HG02610 (cell line): ENCODE results near the gene RAB20.
"Not testable (repeated sequence)": the region's sequence is repeated elsewhere in the genome, so short reads cannot be mapped to it uniquely, and the experiment has no call there.

Source experiments
- ATAC-seq: cut with Tn5 transposase; IDR thresholded peaks from one replicate; pipeline ENCODE4 v1.9.1; 2021; ENCODE audit warnings: mild to moderate bottlenecking, moderate library complexity; ENCODE audit not compliant: unreplicated experiment

RAB20 gene

DNA sequence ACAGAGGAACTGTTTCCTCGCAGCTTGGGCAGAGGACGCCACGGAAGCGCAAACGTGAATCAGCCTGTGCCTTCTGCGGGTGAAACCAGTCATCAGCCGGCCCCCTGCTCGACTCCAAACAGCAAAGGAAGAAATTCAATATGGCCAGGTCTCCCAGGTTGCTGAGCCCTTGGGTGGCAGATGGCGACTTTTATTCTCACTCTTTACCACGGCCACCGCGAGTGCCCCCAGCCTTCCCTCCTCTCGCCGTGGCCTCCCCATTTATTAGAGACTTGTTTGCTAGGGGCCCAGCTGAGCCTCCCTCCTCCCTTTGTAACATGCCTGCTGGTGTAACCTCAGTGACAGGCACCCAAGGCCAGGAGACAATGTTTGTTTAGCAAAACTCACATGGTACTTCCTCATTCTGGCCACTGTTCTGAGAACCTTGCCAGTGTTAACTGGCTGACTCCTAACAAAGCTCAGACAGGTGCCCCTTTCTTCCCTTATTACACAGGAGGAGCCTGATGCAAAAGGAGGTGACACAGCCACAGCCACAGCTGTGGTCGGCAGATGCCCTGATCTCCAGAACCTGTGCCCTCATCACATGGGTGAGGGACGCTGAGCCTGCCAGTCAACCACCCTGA lies 5.8 kb downstream of the RAB20 start:
- no peak for ATAC-seq

GRCh38 chr13:110554946-110555345 lies 6.6 kb downstream of the RAB20 start:
- no peak for ATAC-seq

DNA sequence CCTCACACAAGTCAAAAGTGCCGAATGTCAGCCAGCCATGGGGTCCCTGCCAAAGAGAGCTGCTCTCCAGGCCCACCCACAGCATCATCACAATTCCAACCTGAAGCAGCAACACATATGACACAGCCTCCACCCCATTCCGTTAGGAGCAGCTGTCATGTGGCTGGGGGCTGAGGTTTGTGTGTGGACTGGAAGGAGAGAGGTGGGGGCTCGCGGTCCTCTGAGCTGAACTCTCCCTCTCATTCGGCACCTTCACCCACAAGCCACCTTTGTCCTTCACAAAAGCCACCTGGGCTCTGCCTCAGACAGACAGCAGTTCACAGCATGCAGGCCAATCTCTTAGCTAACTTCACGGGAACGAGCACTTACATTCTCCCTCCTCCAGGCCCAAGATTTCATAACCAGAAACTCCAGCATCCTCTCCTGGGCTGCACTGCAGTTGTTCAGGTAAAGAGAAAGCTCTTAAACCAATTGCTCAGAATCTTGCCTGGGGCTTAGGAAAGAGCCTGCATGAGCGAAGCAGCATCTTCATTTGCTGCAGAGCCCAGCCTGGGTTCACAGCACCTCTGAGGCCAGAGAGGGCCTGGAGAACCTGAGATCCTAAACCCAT lies 7.2 kb downstream of the RAB20 start:
- no peak for ATAC-seq

DNA sequence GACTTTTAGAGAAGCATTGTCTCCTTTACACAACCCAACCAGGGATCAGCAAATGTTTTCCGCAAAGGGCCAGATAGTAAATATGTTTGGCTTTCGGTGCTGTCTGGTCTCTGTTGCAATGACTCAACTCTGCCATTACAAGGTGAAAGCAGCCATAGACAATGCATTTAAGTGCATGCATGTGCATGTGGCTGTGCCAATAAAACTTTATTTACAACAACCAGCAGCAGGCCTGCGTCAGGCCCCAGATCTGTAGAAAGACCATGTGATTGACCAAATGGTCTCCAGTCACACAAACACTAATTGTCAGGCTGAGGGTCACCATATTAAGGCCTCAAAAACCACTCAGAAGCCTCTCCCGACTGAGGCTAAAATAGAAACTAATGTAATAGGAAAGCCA lies 8.1 kb downstream of the RAB20 start:
- no peak for ATAC-seq

- ATAC-seq: no peak
Observed at GRCh38 chr13:110552767-110553166, 8.8 kb downstream of the RAB20 start.

GRCh38 chr13:110551284-110551683 lies 10.2 kb downstream of the RAB20 start:
- no peak for ATAC-seq

- no peak for ATAC-seq
Observed at GRCh38 chr13:110549795-110550160, 11.7 kb downstream of the RAB20 start.

GRCh38 chr13:110548891-110549794 lies 12.4 kb downstream of the RAB20 start:
- ATAC-seq: no peak

GRCh38 chr13:110546926-110547325 lies 14.6 kb downstream of the RAB20 start:
- no peak for ATAC-seq

DNA sequence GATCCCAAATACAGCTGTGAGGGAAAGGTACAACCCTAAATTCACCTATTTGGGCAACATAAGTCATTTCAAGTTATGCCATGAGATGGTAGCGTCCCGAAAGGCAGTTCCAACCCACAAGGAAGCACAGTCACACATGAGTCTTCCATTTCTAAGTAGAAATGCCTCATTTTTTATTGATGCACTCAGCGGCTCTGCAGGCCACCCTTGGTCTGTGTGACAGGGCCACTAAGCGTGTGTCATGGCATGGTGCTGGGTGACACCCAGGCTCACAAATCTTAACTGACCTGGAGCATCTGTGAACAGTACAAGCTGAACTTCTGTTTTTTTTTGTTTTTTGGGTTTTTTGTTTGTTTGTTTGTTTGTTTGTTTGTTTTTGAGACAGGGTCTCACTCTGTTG lies 15.1 kb downstream of the RAB20 start:
- no peak for ATAC-seq

- ATAC-seq: no peak
Observed at GRCh38 chr13:110542169-110542796, 19.2 kb downstream of the RAB20 start.

DNA sequence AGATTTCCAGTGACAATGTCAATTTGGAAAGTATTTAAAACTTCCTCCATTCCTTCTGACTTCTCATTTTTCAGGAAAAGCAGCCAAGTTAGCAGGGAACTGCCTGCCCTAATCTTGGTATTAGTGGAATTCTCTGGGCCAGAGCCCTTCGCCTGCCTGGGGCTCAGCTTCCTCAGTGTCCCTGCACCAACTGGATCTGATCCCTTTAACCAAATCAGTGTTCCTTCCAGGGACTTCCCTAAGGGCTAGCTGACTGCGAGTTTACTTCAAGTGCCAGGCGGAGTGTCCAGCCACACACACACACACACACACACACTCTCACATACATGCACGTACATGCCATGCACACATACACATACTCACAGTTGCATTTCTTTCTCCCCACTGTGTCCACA lies 20.0 kb downstream of the RAB20 start:
- no peak for ATAC-seq

- ATAC-seq: no peak
Observed at GRCh38 chr13:110540871-110541525, 20.5 kb downstream of the RAB20 start.

DNA sequence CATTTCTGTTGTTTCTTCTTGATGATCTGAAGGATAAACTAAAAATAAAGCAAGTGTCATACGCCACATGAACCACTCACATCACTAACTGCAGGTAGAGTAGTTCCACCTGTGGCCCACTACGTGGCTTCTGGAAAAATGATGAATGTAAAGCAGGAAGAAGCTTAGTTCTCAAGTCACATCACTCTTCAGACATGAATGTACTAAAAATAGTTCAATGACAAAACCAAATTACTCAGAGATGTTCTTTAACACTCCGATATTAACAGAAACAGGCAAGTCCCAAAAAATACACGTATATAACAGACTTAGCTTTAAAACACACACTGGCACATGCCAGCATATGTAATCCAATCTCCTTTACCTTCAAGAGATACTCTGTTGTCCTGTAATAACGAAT lies 21.6 kb downstream of the RAB20 start:
- ATAC-seq: no peak

DNA sequence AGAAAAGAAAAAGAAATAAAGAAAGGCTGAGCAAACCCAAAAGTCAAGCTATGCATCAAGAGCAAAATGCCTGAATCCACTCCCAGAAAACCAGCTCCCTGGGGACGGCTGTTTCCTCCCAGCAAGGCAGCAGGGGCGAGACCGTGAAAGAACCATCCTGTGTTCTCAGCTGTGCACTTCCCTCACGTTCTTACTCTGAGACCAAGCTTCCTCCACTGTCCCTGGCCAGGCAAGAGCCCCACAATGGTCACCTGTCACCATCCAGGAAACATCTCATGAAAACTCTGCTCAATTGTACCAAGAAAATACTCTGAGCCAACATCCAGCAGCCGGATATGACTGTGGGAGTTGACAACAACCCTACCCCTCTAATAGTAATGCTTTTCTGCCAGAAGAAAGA lies 22.9 kb downstream of the RAB20 start:
- ATAC-seq: peak; percentile 49

DNA sequence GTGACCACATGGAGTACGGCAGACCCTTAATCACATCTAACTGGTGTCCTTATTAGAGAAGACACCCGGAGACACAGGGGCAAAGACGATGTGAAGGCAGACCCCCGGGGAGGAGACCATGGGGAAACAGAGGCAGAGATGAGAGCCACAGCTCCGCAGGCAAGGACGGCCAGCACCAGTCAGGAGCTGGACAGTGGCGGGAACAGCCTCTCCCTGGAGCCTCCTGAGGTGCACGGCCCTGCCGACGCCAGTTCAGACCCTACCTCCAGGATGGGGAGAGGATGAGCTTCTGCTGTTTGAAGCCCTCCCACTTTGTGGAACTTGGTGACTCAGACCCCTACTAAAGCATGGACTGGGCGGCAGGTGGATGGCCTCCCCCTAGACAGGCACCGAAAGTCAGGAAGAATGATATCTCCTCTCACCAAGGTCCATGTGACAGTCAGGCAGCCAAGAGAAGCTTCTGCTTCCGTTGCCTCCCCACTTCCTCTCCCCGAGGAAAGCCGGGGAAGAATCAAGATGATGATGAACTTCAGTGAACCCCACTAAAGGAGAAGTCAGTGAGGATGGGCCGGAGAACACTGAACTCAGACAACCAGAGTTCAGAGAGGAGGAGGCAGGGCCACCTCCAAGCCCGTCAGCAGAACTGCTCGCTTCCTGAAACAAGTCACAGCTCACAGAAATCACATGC lies 25.4 kb downstream of the RAB20 start:
- no peak for ATAC-seq

DNA sequence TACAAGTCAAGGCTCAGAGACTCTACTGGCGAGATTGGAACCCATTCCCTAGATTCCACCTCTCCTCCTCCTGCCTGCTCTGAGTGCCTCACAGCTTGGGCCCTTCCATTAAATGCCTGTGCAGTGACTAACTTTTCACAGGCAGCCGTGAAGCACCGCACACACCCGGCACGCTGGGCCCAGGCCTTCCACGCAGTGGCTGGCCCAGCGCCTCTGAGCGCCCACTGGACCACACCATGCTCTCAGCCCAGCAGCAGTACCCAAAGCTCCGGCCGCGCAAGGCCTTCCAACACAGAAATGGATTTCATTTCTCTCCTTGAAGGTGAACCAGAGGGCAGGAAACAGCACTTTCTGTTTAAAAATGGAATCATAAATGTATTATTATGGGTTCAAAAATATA lies 26.0 kb downstream of the RAB20 start:
- no peak for ATAC-seq

DNA sequence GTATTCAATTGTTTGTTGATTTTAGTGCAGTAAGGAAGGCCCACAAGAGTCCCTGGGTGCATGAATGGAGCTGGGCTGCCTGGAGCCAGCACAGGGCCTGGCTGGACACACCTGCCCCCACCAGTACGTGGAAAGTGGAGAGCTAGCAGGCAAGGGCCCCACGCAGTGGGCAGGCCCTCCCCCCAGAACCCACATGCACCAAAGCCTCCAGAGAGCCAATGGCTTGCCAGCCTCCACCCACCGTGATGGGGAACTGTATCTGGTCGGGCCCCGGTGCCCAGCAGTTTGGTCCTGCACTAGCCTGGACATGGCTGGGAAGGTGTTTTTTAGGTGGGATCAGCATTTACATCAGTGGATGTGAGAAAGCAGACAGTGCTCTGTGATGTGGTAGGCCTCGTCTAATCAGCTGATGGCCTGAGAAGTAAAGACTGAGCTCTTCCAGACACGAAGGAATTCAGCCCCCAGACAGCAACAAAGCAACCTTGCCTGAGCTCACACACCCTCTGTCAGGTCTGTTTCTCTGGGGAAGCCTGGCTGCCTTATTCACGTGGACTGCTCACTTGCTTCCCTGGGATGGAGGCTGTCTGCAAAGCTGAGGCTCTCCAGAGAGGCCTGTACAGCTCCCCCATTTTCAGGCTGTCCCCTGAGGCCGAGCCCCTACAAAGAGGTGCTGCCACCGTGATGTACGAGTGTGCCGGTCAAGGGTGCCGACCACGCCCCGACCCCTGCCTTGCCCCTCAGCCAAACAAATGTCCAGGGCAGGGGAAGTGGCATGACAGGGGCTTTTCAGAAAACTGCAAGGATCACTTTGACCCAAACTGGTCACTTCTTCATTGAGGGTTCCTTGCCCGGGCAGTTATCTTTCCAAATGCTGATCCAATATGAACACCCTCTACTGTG lies 27.5 kb downstream of the RAB20 start:
- ATAC-seq: no peak

GRCh38 chr13:110532258-110532657 lies 29.3 kb downstream of the RAB20 start:
- ATAC-seq: not testable (repeated sequence)
